ENCODE measurements around the gene XKRX. TPM values are rescaled to one million over a fixed set of nuclear protein-coding genes. Genes with fewer than 3 reads are reported as not detected.

XKRX gene
- total and polyA plus RNA-seq, 3 donors from 2014 or later = 0.34 to 2.4 (median 2.0) TPM

GRCh38 chrX:100911731-100912130 lies 17.0 kb downstream of the XKRX start:
- no peak overlapping the region for H3K27ac ChIP-seq
- H3K4me3 ChIP-seq = no peak overlapping the region
- 67 to 100% methylated on average over 1 of the region's 1 CpG for WGBS, 2 donors
- no peaks in the 10 kb centered on the region for H3K36me3 ChIP-seq (ENCODE audit: low read depth, missing control alignments)
- DNase-seq = no peak
- no peak for TF ChIP-seq POLR2A (IDR thresholded peaks at IDR 0.05)
- TF ChIP-seq, protein P1, sequence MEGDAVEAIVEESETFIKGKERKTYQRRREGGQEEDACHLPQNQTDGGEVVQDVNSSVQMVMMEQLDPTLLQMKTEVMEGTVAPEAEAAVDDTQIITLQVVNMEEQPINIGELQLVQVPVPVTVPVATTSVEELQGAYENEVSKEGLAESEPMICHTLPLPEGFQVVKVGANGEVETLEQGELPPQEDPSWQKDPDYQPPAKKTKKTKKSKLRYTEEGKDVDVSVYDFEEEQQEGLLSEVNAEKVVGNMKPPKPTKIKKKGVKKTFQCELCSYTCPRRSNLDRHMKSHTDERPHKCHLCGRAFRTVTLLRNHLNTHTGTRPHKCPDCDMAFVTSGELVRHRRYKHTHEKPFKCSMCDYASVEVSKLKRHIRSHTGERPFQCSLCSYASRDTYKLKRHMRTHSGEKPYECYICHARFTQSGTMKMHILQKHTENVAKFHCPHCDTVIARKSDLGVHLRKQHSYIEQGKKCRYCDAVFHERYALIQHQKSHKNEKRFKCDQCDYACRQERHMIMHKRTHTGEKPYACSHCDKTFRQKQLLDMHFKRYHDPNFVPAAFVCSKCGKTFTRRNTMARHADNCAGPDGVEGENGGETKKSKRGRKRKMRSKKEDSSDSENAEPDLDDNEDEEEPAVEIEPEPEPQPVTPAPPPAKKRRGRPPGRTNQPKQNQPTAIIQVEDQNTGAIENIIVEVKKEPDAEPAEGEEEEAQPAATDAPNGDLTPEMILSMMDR (IDR thresholded peaks at IDR 0.05) = no peak
- H3K4me1 ChIP-seq = no peaks in the 10 kb centered on the region
- H3K27me3 ChIP-seq = no peaks in the 10 kb centered on the region
- H3K9me3 ChIP-seq = no peaks in the 10 kb centered on the region
- intact Hi-C loops (cut with DNase I; ENCODE audit: low total_unique reads) = no loop called here

GRCh38 chrX:100905620-100906019 lies 23.1 kb downstream of the XKRX start:
- no peak overlapping the region for H3K4me3 ChIP-seq
- H3K9me3 ChIP-seq = no peaks in the 10 kb centered on the region
- no peak overlapping the region for H3K27ac ChIP-seq
- TF ChIP-seq POLR2A (IDR thresholded peaks at IDR 0.05) = no peak
- TF ChIP-seq, protein P1 (IDR thresholded peaks at IDR 0.05) = no peak
- intact Hi-C loops (cut with DNase I; ENCODE audit: low total_unique reads) = no loop called here
- H3K4me1 ChIP-seq = no peaks in the 10 kb centered on the region
- DNase-seq = no peak
- no peaks in the 10 kb centered on the region for H3K27me3 ChIP-seq
- no peaks in the 10 kb centered on the region for H3K36me3 ChIP-seq (ENCODE audit: low read depth, missing control alignments)

GRCh38 chrX:100904433-100904832 lies 24.3 kb downstream of the XKRX start:
- Histone ChIP-seq H3K27ac (no peak overlapping the region), H3K9me3 (no peaks in the 10 kb centered on the region), H3K4me1 (no peaks in the 10 kb centered on the region), H3K36me3 (ENCODE audit: low read depth, missing control alignments) (no peaks in the 10 kb centered on the region), H3K4me3 (no peak overlapping the region), H3K27me3 (no peaks in the 10 kb centered on the region)
- DNase-seq = no peak
- no peak for TF ChIP-seq POLR2A (IDR thresholded peaks at IDR 0.05)
- TF ChIP-seq, protein P1 (IDR thresholded peaks at IDR 0.05) = no peak
- intact Hi-C loops (cut with DNase I; ENCODE audit: low total_unique reads) = no loop called here
- WGBS, 2 donors = 50 to 100% methylated on average over 1 of the region's 2 CpGs

- Histone ChIP-seq H3K27me3 (no peaks in the 10 kb centered on the region), H3K4me3 (no peak overlapping the region), H3K4me1 (no peaks in the 10 kb centered on the region), H3K9me3 (no peaks in the 10 kb centered on the region), H3K27ac (no peak overlapping the region), H3K36me3 (ENCODE audit: low read depth, missing control alignments) (no peaks in the 10 kb centered on the region)
- no peak for TF ChIP-seq POLR2A (IDR thresholded peaks at IDR 0.05)
- TF ChIP-seq, protein P1 (IDR thresholded peaks at IDR 0.05) = no peak
- DNase-seq = peak; percentile 14
- 41 to 46% methylated on average over 5 of the region's 5 CpGs for WGBS, 2 donors
- intact Hi-C loops (cut with DNase I; ENCODE audit: low total_unique reads) = no loop called here
Observed at GRCh38 chrX:100895365-100896075, 33.2 kb downstream of the XKRX start.

GRCh38 chrX:100883654-100884053 lies 45.1 kb downstream of the XKRX start:
- Histone ChIP-seq H3K36me3 (ENCODE audit: low read depth, missing control alignments) (no peaks in the 10 kb centered on the region), H3K9me3 (no peaks in the 10 kb centered on the region), H3K4me1 (no peaks in the 10 kb centered on the region), H3K4me3 (no peak overlapping the region), H3K27me3 (no peaks in the 10 kb centered on the region), H3K27ac (no peak overlapping the region)
- DNase-seq = no peak
- TF ChIP-seq POLR2A (IDR thresholded peaks at IDR 0.05) = no peak
- TF ChIP-seq, protein P1 (IDR thresholded peaks at IDR 0.05) = no peak
- intact Hi-C loops (cut with DNase I; ENCODE audit: low total_unique reads) = no loop called here
- 54 to 72% methylated on average over 4 of the region's 4 CpGs for WGBS, 2 donors

Data from testis (tissue), 3 donors.